Mesenchymal stem cell (in vitro differentiated cells and primary cell): Measurements from ENCODE around the gene MPDZ.

Source experiments
- DNase-seq: peaks from one replicate; pipeline ENCODE4 v3.0.0-alpha.2; 2013
- H2AFZ ChIP-seq: one replicate; pipeline ENCODE4 v1.6.1; 2013; ENCODE audit warnings: low read depth, mild to moderate bottlenecking, control low read depth, inconsistent platforms, low read length, moderate library complexity
- H2AK5ac ChIP-seq: 2 replicates; pipeline ENCODE4 v1.6.1; 2013; ENCODE audit warnings: low read length, moderate library complexity, mild to moderate bottlenecking, inconsistent platforms; ENCODE audit not compliant: severe bottlenecking
- H2BK120ac ChIP-seq: one replicate; pipeline ENCODE4 v1.6.1; 2013; ENCODE audit warnings: low read depth, mild to moderate bottlenecking, inconsistent platforms, low read length, moderate library complexity
- H2BK12ac ChIP-seq, 2 experiments: one replicate each; pipeline ENCODE4 v1.6.1; 2013; ENCODE audit warnings: inconsistent platforms in 2 of 2, low read length in 2 of 2, mild to moderate bottlenecking in 2 of 2, moderate library complexity in 2 of 2, control low read depth in 1 of 2
- H2BK15ac ChIP-seq: one replicate; pipeline ENCODE4 v1.6.1; 2013; ENCODE audit warnings: mild to moderate bottlenecking, low read depth, inconsistent platforms; ENCODE audit not compliant: poor library complexity, severe bottlenecking
- H2BK5ac ChIP-seq: 2 replicates; pipeline ENCODE4 v1.6.1; 2013; ENCODE audit warnings: low read depth, mild to moderate bottlenecking, low read length, control low read depth, inconsistent platforms; ENCODE audit not compliant: poor library complexity, severe bottlenecking
- H3K14ac ChIP-seq, 2 experiments: one replicate each; pipeline ENCODE4 v1.6.1; 2013; ENCODE audit warnings: inconsistent platforms in 2 of 2, low read length in 2 of 2, control low read depth in 1 of 2, mild to moderate bottlenecking in 1 of 2, moderate library complexity in 1 of 2
- H3K18ac ChIP-seq, 2 experiments: one replicate each; pipeline ENCODE4 v1.6.1; 2013; ENCODE audit warnings: inconsistent platforms in 2 of 2, low read length in 2 of 2, control low read depth in 1 of 2, low read depth in 1 of 2, mild to moderate bottlenecking in 1 of 2
- H3K23ac ChIP-seq, 2 experiments: one replicate each; pipeline ENCODE4 v1.6.1; 2013; ENCODE audit warnings: inconsistent platforms in 2 of 2, low read length in 2 of 2, mild to moderate bottlenecking in 2 of 2, moderate library complexity in 2 of 2, control low read depth in 1 of 2
- H3K27ac ChIP-seq: 2 replicates; pipeline ENCODE4 v1.5.1; 2013; ENCODE audit warnings: mild to moderate bottlenecking, moderate library complexity, low read length, control low read depth, inconsistent platforms; ENCODE audit not compliant: poor library complexity, severe bottlenecking
- H3K27me3 ChIP-seq, 2 experiments: 2 replicates each; pipeline versions ENCODE4 v1.6.1 to v1.7.0; 2013; ENCODE audit warnings: low read length in 2 of 2, mild to moderate bottlenecking in 2 of 2, moderate library complexity in 2 of 2, control low read depth in 1 of 2, inconsistent platforms in 1 of 2; ENCODE audit not compliant: control insufficient read depth in 1 of 2, insufficient read depth in 1 of 2
- H3K36me3 ChIP-seq, 2 experiments: 2 replicates each; pipeline versions ENCODE4 v1.6.1 to v1.7.0; 2013; ENCODE audit warnings: low read length in 2 of 2, control low read depth in 1 of 2, inconsistent platforms in 1 of 2, low read depth in 1 of 2, mild to moderate bottlenecking in 1 of 2; ENCODE audit not compliant: insufficient read depth in 2 of 2, control insufficient read depth in 1 of 2
- H3K4ac ChIP-seq, 2 experiments: one replicate each; pipeline ENCODE4 v1.6.1; 2013; ENCODE audit warnings: inconsistent platforms in 2 of 2, low read length in 2 of 2, mild to moderate bottlenecking in 2 of 2, moderate library complexity in 2 of 2, control low read depth in 1 of 2, low read depth in 1 of 2
- H3K4me1 ChIP-seq: 2 replicates; pipeline ENCODE4 v1.6.1; 2013; ENCODE audit warnings: low read depth, low read length, control low read depth; ENCODE audit not compliant: control insufficient read depth, insufficient read depth
- H3K4me2 ChIP-seq: 2 replicates; pipeline ENCODE4 v1.6.1; 2013; ENCODE audit warnings: low read length, mild to moderate bottlenecking, inconsistent platforms; ENCODE audit not compliant: poor library complexity, severe bottlenecking
- H3K4me3 ChIP-seq, 2 experiments: 2 replicates each; pipeline versions ENCODE4 v1.5.1 to v1.7.0; 2013; ENCODE audit warnings: low read length in 2 of 2, mild to moderate bottlenecking in 2 of 2, control low read depth in 1 of 2, low read depth in 1 of 2; ENCODE audit not compliant: insufficient read depth in 1 of 2
- H3K79me1 ChIP-seq: replicated peaks from 2 replicates; pipeline ENCODE4 v1.6.1; 2013; ENCODE audit warnings: mild to moderate bottlenecking, control low read depth, low read length, inconsistent platforms; ENCODE audit not compliant: poor library complexity, severe bottlenecking
- H3K9ac ChIP-seq: 2 replicates; pipeline ENCODE4 v1.7.0; 2013; ENCODE audit warnings: mild to moderate bottlenecking, low read length, moderate library complexity
- H3K9me3 ChIP-seq: 2 replicates; pipeline ENCODE4 v1.7.0; 2013; ENCODE audit warnings: mild to moderate bottlenecking, low read length; ENCODE audit not compliant: control insufficient read depth
- H4K8ac ChIP-seq: one replicate; pipeline ENCODE4 v1.6.1; 2013; ENCODE audit warnings: inconsistent platforms, mild to moderate bottlenecking, low read length, moderate library complexity
- H4K91ac ChIP-seq: one replicate; pipeline ENCODE4 v1.6.1; 2013; ENCODE audit warnings: mild to moderate bottlenecking, low read length, inconsistent platforms
- WGBS: methylation state at CpG from one replicate; pipeline ENCODE4 v1.1.7; 2013; ENCODE audit warnings: mixed read lengths; 5-methylcytosine and 5-hydroxymethylcytosine counted together

Gene MPDZ

DNA sequence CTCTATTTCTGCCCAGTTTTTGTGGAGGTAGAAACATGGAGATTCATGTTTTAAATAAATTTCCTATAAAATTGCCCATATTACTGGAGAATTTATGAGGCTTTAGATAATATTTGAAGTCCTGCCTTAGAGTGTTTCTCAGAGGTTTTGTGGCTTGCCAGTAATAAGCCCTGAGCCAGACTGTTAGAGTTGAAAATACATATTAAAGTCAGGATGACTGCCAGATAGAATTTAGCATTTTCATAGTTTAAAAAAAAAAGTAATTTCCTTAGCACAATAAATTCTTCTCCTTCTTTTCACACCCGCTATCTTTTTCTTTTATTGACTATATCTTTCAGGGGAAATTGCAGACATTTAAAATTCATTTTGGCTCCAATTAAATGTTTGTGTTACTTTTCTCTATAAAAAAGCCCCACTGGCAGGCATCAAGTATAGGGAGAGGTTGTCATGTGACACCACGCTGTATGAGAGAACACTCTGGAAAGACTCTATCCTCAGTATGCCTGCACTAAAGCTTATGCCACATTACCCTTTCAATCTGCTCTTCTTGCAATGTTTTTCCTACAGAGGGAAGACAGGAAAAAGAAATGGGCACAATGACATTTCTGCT lies 135.2 kb downstream of the MPDZ start:
- Histone ChIP-seq H3K9me3 (no peaks in the 10 kb centered on the region), H3K79me1 (no peaks in the 10 kb centered on the region), H3K9ac (no peak overlapping the region), H3K4ac (no peak overlapping the region), H2AFZ (no peak overlapping the region), H2BK120ac (no peak overlapping the region), H2BK15ac (no peak overlapping the region), H3K4me1 (no peaks in the 10 kb centered on the region), H3K18ac (no peak overlapping the region), H3K27ac (no peak overlapping the region), H3K36me3 (peaks cover 0 to 19% of the 10 kb centered on the region in 2 experiments), H4K91ac (no peak overlapping the region), H2BK5ac (no peak overlapping the region), H3K23ac (no peak overlapping the region), H4K8ac (no peak overlapping the region), H3K27me3 (no peaks in the 10 kb centered on the region), H2BK12ac (no peak overlapping the region), H3K4me2 (no peak overlapping the region), H2AK5ac (no peak overlapping the region), H3K14ac (no peak overlapping the region), H3K4me3 (no peak overlapping the region)
- 100% methylated on average over 1 of the region's 2 CpGs for WGBS
- DNase-seq, result no peak

DNA sequence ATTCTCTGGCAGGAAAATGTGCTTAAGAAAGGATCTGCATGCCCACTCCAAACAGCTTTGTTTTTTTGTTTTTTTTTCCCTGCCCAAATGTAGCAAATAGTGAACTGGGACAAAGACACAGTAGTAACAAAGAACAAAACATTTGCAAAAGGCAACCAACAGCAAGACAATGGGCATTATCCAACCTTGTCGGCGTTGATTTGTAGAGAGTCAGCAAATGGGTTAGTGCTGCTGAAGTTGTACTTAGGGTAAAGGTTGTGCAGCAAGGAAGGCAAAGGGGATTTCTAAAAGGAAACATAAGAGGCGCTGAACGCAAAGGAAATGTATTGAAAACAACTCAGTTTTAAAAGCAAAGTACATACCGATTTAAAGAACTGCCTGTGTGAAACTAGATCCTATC lies 136.2 kb downstream of the MPDZ start:
- H3K23ac ChIP-seq, result no peak overlapping the region
- no peak for DNase-seq
- no peak overlapping the region for H3K27ac ChIP-seq
- no peak overlapping the region for H2BK15ac ChIP-seq
- no peak overlapping the region for H4K91ac ChIP-seq
- H3K18ac ChIP-seq, result no peak overlapping the region
- 89% methylated on average over 5 of the region's 5 CpGs for whole genome bisulfite sequencing
- no peaks in the 10 kb centered on the region for H3K4me1 ChIP-seq
- no peaks in the 10 kb centered on the region for H3K27me3 ChIP-seq
- H3K4me3 ChIP-seq, result no peak overlapping the region
- no peak overlapping the region for H3K14ac ChIP-seq
- H3K79me1 ChIP-seq, result peaks cover 4% of the 10 kb centered on the region
- H3K4ac ChIP-seq, result no peak overlapping the region
- no peak overlapping the region for H2BK120ac ChIP-seq
- H3K9me3 ChIP-seq, result no peaks in the 10 kb centered on the region
- no peak overlapping the region for H3K9ac ChIP-seq
- no peak overlapping the region for H2AFZ ChIP-seq
- H3K36me3 ChIP-seq, result peaks cover 0 to 24% of the 10 kb centered on the region in 2 experiments
- H2BK5ac ChIP-seq, result no peak overlapping the region
- H2AK5ac ChIP-seq, result no peak overlapping the region
- no peak overlapping the region for H4K8ac ChIP-seq
- H2BK12ac ChIP-seq, result no peak overlapping the region
- no peak overlapping the region for H3K4me2 ChIP-seq

DNA sequence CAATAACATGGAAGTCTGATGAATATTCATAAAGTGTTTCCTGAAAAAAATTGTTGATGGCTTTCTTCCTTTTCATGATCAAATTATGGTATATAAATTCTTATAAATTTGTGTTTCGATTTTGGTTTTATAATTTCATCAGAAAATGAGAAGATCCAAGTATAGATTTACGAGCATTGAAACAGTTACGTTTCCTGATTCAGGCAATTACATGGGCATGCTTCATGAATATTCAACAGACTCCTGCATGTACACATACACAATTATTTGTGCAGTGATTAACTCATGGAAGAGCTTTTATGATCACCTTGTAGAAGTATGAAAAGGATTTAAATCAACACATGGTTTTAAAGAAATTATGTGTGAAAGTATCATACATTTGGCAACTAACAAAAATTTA lies 136.7 kb downstream of the MPDZ start:
- Histone ChIP-seq H2BK12ac (no peak overlapping the region), H3K9me3 (no peaks in the 10 kb centered on the region), H2AFZ (no peak overlapping the region), H3K14ac (no peak overlapping the region), H3K4ac (no peak overlapping the region), H3K27me3 (no peaks in the 10 kb centered on the region), H3K18ac (no peak overlapping the region), H3K79me1 (peaks cover 4% of the 10 kb centered on the region), H2BK15ac (no peak overlapping the region), H3K4me1 (no peaks in the 10 kb centered on the region), H2BK120ac (no peak overlapping the region), H3K23ac (no peak overlapping the region), H3K4me3 (no peak overlapping the region), H3K4me2 (no peak overlapping the region), H2AK5ac (no peak overlapping the region), H2BK5ac (no peak overlapping the region), H4K91ac (no peak overlapping the region), H4K8ac (no peak overlapping the region), H3K36me3 (peaks cover 0 to 27% of the 10 kb centered on the region in 2 experiments), H3K9ac (no peak overlapping the region), H3K27ac (no peak overlapping the region)
- no peak for DNase-seq
- WGBS, result 100% methylated on average over 3 of the region's 3 CpGs

DNA sequence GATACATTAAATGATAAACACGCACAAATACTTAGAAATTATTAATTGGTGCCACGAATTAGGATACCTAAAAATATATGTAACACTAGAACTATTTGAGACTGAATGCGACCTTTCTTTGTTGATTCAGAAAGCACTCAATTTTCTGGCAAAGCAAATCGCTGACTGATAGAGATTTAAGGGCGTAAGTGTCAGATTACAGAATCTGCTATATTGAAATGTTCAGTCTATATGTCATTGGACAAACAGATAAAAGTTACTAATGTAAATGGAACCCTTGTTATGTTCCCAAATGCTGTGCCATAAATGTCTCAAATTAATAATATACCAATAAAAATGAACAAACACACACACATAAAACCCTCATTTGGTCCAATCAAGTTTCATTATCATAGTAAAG lies 137.9 kb downstream of the MPDZ start:
- Histone ChIP-seq H3K27ac (no peak overlapping the region), H3K9me3 (no peaks in the 10 kb centered on the region), H3K27me3 (no peaks in the 10 kb centered on the region), H3K4me1 (no peaks in the 10 kb centered on the region), H2BK15ac (no peak overlapping the region), H2AFZ (no peak overlapping the region), H3K79me1 (peaks cover 7% of the 10 kb centered on the region), H3K36me3 (peaks cover 3 to 28% of the 10 kb centered on the region in 2 experiments), H3K4ac (no peak overlapping the region), H4K8ac (no peak overlapping the region), H4K91ac (no peak overlapping the region), H2BK12ac (no peak overlapping the region), H2BK120ac (no peak overlapping the region), H3K4me3 (no peak overlapping the region), H3K23ac (no peak overlapping the region), H3K18ac (no peak overlapping the region), H2AK5ac (no peak overlapping the region), H3K14ac (no peak overlapping the region), H3K9ac (no peak overlapping the region), H3K4me2 (no peak overlapping the region), H2BK5ac (no peak overlapping the region)
- DNase-seq, result no peak
- WGBS, result no CpG with 5 or more reads among the region's 5 CpGs
